Skeletal muscle tissue (tissue), 4 donors: ENCODE results near the gene PTPRA. TPM values are rescaled to one million over a fixed set of nuclear protein-coding genes. Genes with fewer than 3 reads are reported as not detected.
"Not testable (repeated sequence)": the region's sequence is repeated elsewhere in the genome, so short reads cannot be mapped to it uniquely, and the experiment has no call there.

Experiments
- H3K27ac ChIP-seq: one replicate; pipeline ENCODE4 v1.7.0; 2013; ENCODE audit warnings: mild to moderate bottlenecking, low read depth, low read length, inconsistent platforms
- H3K27me3 ChIP-seq, 3 donors: one replicate each; pipeline ENCODE4 v1.7.0; 2013; ENCODE audit warnings: low read length in 3 of 3; ENCODE audit not compliant: control insufficient read depth in 3 of 3, insufficient read depth in 3 of 3
- H3K36me3 ChIP-seq, 3 donors: one replicate each; pipeline ENCODE4 v1.7.0; 2013; ENCODE audit warnings: low read length in 3 of 3; ENCODE audit not compliant: control insufficient read depth in 3 of 3, insufficient read depth in 3 of 3
- H3K4me1 ChIP-seq, 3 donors: one replicate each; pipeline ENCODE4 v1.7.0; 2013; ENCODE audit warnings: low read length in 3 of 3, mild to moderate bottlenecking in 3 of 3; ENCODE audit not compliant: control insufficient read depth in 3 of 3, insufficient read depth in 3 of 3
- H3K4me3 ChIP-seq, 3 donors: one replicate each; pipeline ENCODE4 v1.7.0; 2013; ENCODE audit warnings: low read length in 3 of 3
- H3K9ac ChIP-seq, 3 donors: one replicate each; pipeline ENCODE4 v1.7.0; 2013; ENCODE audit warnings: low read length in 3 of 3, mild to moderate bottlenecking in 3 of 3, moderate library complexity in 2 of 3, low read depth in 1 of 3
- H3K9me3 ChIP-seq, 3 donors: one replicate each; pipeline ENCODE4 v1.7.0; 2013; ENCODE audit warnings: low read length in 3 of 3; ENCODE audit not compliant: control insufficient read depth in 3 of 3
- total RNA-seq: library from RNA; depleted of rRNA; stranded (reverse); fragments of >200 nt; gene quantifications from one replicate; pipeline ENCODE4 v1.2.3, GENCODE V29; 2014
- donor health status: Osteomylitis.

Gene PTPRA
- total RNA-seq, 1 donor from 2014 or later = 93.4 TPM

GRCh38 chr20:3022559-3023490, 149.5 kb downstream of the PTPRA start:
- H3K9me3 ChIP-seq, H3K27ac ChIP-seq, H3K9ac ChIP-seq, H3K4me1 ChIP-seq, H3K4me3 ChIP-seq, H3K27me3 ChIP-seq: not testable (repeated sequence)
- H3K36me3 ChIP-seq = peaks cover 53 to 58% (median 54%) of the 10 kb centered on the region in 3 donors

- H3K36me3 ChIP-seq = peaks cover 47 to 65% (median 63%) of the 10 kb centered on the region in 3 donors
These were observed 154.7 kb downstream of the PTPRA start for GRCh38 chr20:3027987-3028386.

GRCh38 chr20:3031524-3032147, 158.4 kb downstream of the PTPRA start:
- H3K9me3 ChIP-seq = no peaks in the 10 kb centered on the region
- no peaks in the 10 kb centered on the region for H3K27me3 ChIP-seq
- H3K27ac ChIP-seq = no peak overlapping the region
- no peak overlapping the region for H3K9ac ChIP-seq
- peaks cover 0 to 5% (median 0%) of the 10 kb centered on the region in 3 donors for H3K4me1 ChIP-seq
- peaks cover 43 to 69% (median 60%) of the 10 kb centered on the region in 3 donors for H3K36me3 ChIP-seq
- H3K4me3 ChIP-seq = no peak overlapping the region

More at GRCh38 chr20:3027987-3028386, 154.7 kb downstream of the PTPRA start:
- H3K9ac ChIP-seq = no peak overlapping the region
- no peaks in the 10 kb centered on the region for H3K9me3 ChIP-seq
- H3K4me3 ChIP-seq = no peak overlapping the region
- no peaks in the 10 kb centered on the region for H3K27me3 ChIP-seq
- H3K27ac ChIP-seq = no peak overlapping the region
- H3K4me1 ChIP-seq = peaks cover 0 to 1% (median 0%) of the 10 kb centered on the region in 3 donors

GRCh38 chr20:3032624-3033023, 159.3 kb downstream of the PTPRA start:
- H3K36me3 ChIP-seq = peaks cover 44 to 69% (median 60%) of the 10 kb centered on the region in 3 donors

GRCh38 chr20:3037654-3038053, 164.4 kb downstream of the PTPRA start:
- H3K4me1 ChIP-seq = peaks cover 6 to 12% (median 11%) of the 10 kb centered on the region in 3 donors
- H3K36me3 ChIP-seq = peaks cover 46 to 66% (median 52%) of the 10 kb centered on the region in 3 donors

More at GRCh38 chr20:3032624-3033023, 159.3 kb downstream of the PTPRA start:
- Histone ChIP-seq H3K9me3 (no peaks in the 10 kb centered on the region), H3K27ac (no peak overlapping the region), H3K9ac (no peak overlapping the region), H3K4me1 (peaks cover 0 to 5% (median 0%) of the 10 kb centered on the region in 3 donors), H3K27me3 (no peaks in the 10 kb centered on the region), H3K4me3 (no peak overlapping the region)

GRCh38 chr20:3038454-3038853, 165.2 kb downstream of the PTPRA start:
- Histone ChIP-seq H3K27ac (no peak overlapping the region), H3K27me3 (no peaks in the 10 kb centered on the region), H3K9ac (no peak overlapping the region), H3K36me3 (peaks cover 46 to 62% (median 52%) of the 10 kb centered on the region in 3 donors), H3K9me3 (no peaks in the 10 kb centered on the region), H3K4me1 (peaks cover 6 to 20% (median 10%) of the 10 kb centered on the region in 3 donors), H3K4me3 (no peak overlapping the region)

More at GRCh38 chr20:3037654-3038053, 164.4 kb downstream of the PTPRA start:
- no peak overlapping the region for H3K9ac ChIP-seq
- H3K4me3 ChIP-seq = no peak overlapping the region
- H3K9me3 ChIP-seq = no peaks in the 10 kb centered on the region
- no peak overlapping the region for H3K27ac ChIP-seq
- H3K27me3 ChIP-seq = no peaks in the 10 kb centered on the region

- Histone ChIP-seq H3K4me1 (peaks cover 6 to 23% (median 10%) of the 10 kb centered on the region in 3 donors), H3K4me3 (no peak overlapping the region), H3K9me3 (no peaks in the 10 kb centered on the region), H3K9ac (no peak overlapping the region), H3K27ac (no peak overlapping the region), H3K36me3 (peaks cover 46 to 58% (median 52%) of the 10 kb centered on the region in 3 donors), H3K27me3 (no peaks in the 10 kb centered on the region)
These were observed 166.1 kb downstream of the PTPRA start for GRCh38 chr20:3039426-3039825.

GRCh38 chr20:3040086-3040485, 166.8 kb downstream of the PTPRA start:
- Histone ChIP-seq H3K36me3 (peaks cover 42 to 54% (median 48%) of the 10 kb centered on the region in 3 donors), H3K9me3 (no peaks in the 10 kb centered on the region), H3K4me3 (no peak overlapping the region), H3K9ac (no peak overlapping the region), H3K27me3 (no peaks in the 10 kb centered on the region), H3K27ac (no peak overlapping the region), H3K4me1 (peaks cover 9 to 25% (median 12%) of the 10 kb centered on the region in 3 donors)

- H3K27ac ChIP-seq = peak overlapping the region; percentile 60
- H3K9ac ChIP-seq = no peak overlapping the region
- H3K4me3 ChIP-seq = no peak overlapping the region
- H3K27me3 ChIP-seq = no peaks in the 10 kb centered on the region
- H3K9me3 ChIP-seq = no peaks in the 10 kb centered on the region
- peaks cover 24 to 36% (median 30%) of the 10 kb centered on the region in 3 donors for H3K36me3 ChIP-seq
- H3K4me1 ChIP-seq = peaks cover 16 to 34% (median 20%) of the 10 kb centered on the region in 3 donors
These were observed 168.7 kb downstream of the PTPRA start for GRCh38 chr20:3041854-3042409.
